Body of pancreas (tissue), 4 donors: ENCODE measurements around the gene PYGO2.

Experiments used
- POLR2A ChIP-seq, 3 donors: fragments of 450-650 bp; IDR thresholded peaks; one replicate each; pipeline ENCODE4 v1.6.1; 2016; ENCODE audit warnings: antibody characterized with exemption in 3 of 3, mild to moderate bottlenecking in 2 of 3
- TF ChIP-seq, protein P1 (sequence below), 7 experiments: fragments of 450-650 bp in 4 of 7; fragments of 200-600 bp in 3 of 7; sonication (generic) in 3 of 7; IDR thresholded peaks; one replicate each; pipeline ENCODE4 v1.5.1; 2016 to 2019; ENCODE audit warnings: antibody characterized with exemption in 7 of 7

- TF ChIP-seq, protein P1, sequence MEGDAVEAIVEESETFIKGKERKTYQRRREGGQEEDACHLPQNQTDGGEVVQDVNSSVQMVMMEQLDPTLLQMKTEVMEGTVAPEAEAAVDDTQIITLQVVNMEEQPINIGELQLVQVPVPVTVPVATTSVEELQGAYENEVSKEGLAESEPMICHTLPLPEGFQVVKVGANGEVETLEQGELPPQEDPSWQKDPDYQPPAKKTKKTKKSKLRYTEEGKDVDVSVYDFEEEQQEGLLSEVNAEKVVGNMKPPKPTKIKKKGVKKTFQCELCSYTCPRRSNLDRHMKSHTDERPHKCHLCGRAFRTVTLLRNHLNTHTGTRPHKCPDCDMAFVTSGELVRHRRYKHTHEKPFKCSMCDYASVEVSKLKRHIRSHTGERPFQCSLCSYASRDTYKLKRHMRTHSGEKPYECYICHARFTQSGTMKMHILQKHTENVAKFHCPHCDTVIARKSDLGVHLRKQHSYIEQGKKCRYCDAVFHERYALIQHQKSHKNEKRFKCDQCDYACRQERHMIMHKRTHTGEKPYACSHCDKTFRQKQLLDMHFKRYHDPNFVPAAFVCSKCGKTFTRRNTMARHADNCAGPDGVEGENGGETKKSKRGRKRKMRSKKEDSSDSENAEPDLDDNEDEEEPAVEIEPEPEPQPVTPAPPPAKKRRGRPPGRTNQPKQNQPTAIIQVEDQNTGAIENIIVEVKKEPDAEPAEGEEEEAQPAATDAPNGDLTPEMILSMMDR (IDR thresholded peaks at IDR 0.05) = no peak
- no peak for TF ChIP-seq POLR2A (IDR thresholded peaks at IDR 0.05)
Measured at GRCh38 chr1:154940213-154940560, 21.4 kb downstream of the PYGO2 start.
